AG09309 (cell line): Measurements from ENCODE around the gene AGO1.

Source experiments
- DNase-seq: peaks from one replicate; pipeline ENCODE4 v3.0.0-alpha.2; 2010; ENCODE audit warnings: low read depth
- H3K4me3 ChIP-seq: 2 replicates; pipeline ENCODE4 v1.5.1; 2011; ENCODE audit warnings: mild to moderate bottlenecking, low read depth, low read length, moderate library complexity; ENCODE audit not compliant: control insufficient read depth
- CTCF ChIP-seq: IDR thresholded peaks from 2 replicates; pipeline ENCODE4 v1.5.1; 2011; ENCODE audit warnings: mild to moderate bottlenecking, low read depth, low read length, inconsistent platforms; ENCODE audit not compliant: insufficient read depth, control insufficient read depth; ENCODE audit errors: missing control alignments

AGO1 gene

GRCh38 chr1:35925741-35926140, 42.7 kb downstream of the AGO1 start:
- TF ChIP-seq CTCF: no peak
- H3K4me3 ChIP-seq: no peak overlapping the region
- peak; percentile 48 for DNase-seq

- no peak for DNase-seq
- no peak for TF ChIP-seq CTCF
- no peak overlapping the region for H3K4me3 ChIP-seq
Observed at GRCh38 chr1:35927472-35927871, 44.5 kb downstream of the AGO1 start.

DNA sequence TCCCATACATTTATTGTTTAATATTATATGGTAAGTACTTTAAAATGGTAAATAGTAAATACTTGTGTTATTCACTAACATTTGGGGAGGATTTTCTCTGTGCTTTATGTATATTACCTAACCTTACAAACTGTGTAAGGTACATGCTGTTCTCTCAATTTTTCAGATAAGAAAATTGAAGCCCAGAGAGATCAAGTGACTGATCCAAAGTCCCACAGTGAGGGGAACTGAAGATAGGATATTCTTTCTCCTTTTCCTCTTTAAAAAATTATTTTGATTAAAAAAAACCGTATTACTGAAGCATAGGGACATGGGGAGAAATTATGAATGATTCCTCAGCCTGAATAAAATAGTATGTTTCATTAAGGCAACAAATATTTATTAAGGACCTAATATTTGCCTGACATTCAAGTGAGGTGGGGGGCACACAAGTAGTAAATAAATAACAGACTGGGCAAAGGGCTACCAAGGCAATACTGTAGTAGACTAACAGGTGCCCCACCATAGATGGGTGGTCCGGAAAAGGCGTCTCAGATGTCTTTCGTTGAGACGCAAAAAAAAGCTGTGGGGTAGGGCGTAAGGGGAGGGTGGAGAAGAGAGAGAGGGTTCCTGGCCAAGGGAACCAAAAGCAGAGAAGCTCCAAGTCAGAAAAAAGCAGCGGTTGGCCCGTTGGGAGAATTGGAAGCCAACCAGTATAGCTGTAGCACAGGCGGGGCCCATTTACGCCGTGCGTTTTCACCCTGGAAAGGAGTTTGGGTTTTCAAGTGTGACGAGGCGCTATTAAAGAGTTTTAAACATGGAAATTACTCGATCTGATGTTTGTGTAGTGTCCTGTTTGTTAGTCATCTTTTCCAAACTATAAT, 47.0 kb downstream of the AGO1 start:
- DNase-seq: no peak
- TF ChIP-seq CTCF: no peak
- peak overlapping the region; percentile 61 for H3K4me3 ChIP-seq

DNA sequence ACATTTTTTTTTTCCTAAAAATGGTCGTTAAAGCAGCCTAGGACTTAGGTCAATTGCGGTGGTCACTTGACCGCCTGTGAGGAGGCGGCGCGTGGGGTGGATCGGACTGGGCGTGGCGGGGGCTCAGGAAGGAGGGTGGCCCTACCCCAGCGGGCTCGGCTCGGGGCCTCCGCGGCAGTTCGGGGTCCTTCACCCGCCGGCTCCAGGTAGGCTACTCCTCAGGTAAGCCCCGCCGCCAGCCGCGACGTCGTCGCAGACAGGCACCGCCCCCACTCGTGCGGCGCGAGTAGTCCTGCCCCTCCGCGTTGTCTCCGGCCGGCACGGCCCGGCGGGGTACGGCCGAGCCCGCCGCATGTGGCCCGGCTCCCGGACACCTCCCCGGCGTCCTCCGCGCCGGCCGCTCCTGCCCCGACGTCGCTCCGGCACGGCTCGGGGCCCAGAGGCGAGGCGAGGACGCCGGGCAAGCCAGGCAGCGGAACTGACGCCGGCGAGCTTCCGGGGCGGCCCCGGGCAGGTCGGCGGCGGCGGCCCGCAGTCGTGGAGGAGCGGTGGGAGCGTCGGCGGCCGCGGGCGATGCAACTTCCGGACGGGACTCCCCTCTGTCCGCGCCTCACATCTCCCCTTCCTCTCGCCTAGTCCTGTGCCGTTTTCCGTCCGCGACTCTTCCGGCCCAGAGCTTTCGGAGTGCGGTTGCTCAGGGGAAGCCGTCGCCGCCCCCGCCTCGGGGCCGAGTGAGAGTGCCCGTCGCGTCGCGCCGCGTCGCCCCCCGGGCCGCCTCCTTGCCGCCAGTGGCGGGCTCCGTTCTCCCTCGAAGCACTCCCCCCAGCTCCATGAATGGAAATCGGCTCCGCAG, 47.8 kb downstream of the AGO1 start, which contains the start of gene AGO3:
Gene AGO3, plus strand, starts transcription at position 513 of the 853 bp plus-strand sequence. Its CDS starts 322 bp downstream, at position 835.
- DNase-seq: no peak
- TF ChIP-seq CTCF: no peak
- peak within 1 kb of the TSS; percentile 61 for H3K4me3 ChIP-seq

GRCh38 chr1:35931446-35932157, 48.6 kb downstream of the AGO1 start:
- peak overlapping the region; percentile 61 for H3K4me3 ChIP-seq
- no peak for DNase-seq
- TF ChIP-seq CTCF: no peak

- TF ChIP-seq CTCF: no peak
- DNase-seq: no peak
- H3K4me3 ChIP-seq: peak overlapping the region; percentile 61
Observed at GRCh38 chr1:35932158-35932636, 49.2 kb downstream of the AGO1 start.
